A172 (cell line): Measurements from ENCODE around the gene TRMT10A. TPM values are rescaled to one million over a fixed set of nuclear protein-coding genes. Genes with fewer than 3 reads are reported as not detected.
"Not testable (repeated sequence)": the region's sequence is repeated elsewhere in the genome, so short reads cannot be mapped to it uniquely, and the experiment has no call there.

Experiments used
- DNase-seq: peaks from one replicate; pipeline ENCODE4 v3.0.0-alpha.2; 2015; ENCODE audit warnings: low spot score
- total RNA-seq: library from RNA; depleted of rRNA; stranded (reverse); fragments of >200 nt; shearing (Covaris generic); gene quantifications from 2 replicates; pipeline ENCODE4 v1.2.3, GENCODE V29; 2014; rRNA removed

TRMT10A gene
- total RNA-seq, 1 experiment from 2014 or later = 17.0 TPM

DNA sequence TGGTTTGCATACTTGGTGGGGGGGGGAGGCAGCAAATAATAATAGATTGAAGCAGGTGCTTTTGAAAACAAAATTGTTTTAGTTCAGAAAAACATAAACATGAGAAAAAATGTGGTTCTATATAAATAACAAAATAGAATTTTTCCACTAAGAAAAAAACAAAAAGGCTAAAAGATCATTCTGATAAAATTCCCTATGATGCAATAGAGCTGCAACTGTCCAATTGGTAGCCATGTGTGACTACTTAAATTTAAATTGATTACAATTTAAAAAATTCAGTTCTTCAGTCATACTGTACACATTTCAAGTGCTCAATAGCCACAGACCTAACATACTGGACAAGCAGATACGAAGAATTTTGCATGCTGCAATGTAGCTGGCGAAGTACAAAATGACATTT, 11.0 kb downstream of the TRMT10A start:
- no peak for DNase-seq

DNA sequence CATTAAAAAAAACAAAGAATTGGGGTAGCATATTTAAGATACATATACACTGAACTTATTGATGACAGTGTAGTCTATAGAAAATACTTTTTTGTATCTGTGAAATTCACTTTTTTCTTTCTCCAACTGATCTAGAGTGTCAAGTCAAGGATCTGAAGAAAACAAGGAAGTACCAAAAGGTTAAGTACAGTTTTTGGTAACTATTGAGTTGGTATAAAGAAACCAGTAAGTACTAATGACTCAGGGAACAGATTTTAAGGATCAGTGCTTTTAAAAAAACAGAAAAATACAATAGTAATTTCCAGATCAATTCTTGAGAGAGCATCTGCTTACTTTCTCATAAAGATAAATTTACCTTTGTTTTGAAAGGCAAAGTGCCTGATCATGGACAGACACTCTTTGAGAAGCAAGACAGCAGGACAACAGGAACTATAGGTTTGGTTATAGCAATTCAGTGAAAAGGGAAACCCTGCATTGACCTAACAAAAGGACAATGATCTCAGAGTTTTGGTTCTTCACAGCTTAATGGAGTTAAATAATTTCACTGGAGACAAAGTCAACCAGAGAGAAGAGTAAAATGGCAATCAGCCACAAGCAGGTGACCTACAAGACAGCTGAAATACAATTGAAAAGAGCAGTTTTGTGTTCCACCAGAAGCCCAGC, 23.4 kb downstream of the TRMT10A start:
- no peak for DNase-seq

DNA sequence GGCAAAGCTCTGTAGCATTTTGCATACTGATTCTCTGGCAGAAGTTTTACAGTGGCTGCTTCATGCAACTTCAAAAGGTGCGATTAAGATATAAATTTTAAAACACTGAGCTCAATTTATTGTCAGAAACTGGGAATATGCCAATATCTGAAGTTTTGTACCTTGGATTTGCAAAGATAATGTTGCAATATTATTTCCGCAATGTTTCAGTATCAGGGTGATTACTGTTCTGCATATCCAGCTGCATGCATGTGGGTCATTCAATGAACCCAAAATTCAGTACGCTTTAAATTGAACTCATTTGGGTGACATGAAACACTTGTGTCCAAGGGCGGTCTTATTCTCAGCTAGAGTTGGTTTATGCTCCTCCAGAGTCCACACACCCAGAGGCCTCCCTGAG, 26.2 kb downstream of the TRMT10A start:
- no peak for DNase-seq

DNA sequence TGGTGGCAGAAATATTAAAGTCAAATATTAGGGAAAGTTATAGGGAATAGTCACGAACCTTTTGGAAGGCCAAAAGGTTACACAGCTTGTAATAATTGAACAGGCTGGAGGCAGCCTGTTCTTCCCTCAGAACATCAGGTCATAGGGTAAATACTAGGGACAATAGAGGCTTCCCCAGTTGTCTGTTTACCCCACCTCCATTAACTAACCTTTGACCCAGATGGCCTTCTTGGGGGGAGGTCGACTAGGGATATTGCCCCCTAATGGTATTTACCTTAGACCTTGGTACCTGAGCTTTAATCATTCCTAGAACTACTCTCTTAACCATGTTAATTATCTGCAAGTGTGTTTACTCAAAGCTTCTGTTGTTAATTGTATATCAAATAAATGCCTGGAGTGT, 27.0 kb downstream of the TRMT10A start:
- no peak for DNase-seq

DNA sequence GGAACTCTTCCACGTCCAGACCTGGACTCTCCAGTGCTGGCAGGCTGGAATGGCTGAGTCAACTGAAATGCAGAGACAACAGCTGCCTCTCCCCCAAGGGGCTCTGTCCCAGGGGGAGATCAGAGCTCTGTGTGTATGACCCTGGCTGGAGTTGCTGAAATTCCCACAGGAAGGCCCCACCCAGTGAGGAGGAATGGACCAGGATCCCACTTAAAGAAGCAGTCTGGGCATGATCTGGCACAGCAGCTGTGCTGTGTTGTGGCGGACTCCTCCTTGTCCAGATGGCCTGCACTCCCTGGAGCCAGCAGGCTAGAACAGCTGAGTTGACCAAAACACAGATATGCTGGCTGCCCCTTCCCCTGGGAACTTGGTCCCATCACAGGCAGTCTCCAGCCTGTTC, 27.6 kb downstream of the TRMT10A start:
- DNase-seq = no peak

DNA sequence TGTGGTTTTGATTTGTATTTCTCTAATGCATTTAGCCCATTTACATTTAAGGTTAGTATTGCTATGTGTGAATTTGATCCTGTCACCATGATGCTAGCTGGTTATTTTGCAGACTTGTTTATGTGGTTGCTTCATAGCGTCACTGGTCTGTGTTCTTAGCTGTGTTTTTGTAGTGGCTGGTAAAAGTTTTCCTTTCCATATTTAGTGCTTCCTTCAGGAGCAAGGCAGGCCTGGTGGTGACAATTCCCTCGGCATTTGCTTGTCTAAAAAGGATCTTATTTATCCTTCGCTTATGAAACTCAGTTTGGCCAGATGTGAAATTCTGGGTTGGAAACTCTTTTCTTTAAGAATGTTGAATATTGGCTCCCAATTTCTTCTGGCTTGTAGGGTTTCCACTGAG, 29.1 kb downstream of the TRMT10A start:
- DNase-seq = not testable (repeated sequence)

DNA sequence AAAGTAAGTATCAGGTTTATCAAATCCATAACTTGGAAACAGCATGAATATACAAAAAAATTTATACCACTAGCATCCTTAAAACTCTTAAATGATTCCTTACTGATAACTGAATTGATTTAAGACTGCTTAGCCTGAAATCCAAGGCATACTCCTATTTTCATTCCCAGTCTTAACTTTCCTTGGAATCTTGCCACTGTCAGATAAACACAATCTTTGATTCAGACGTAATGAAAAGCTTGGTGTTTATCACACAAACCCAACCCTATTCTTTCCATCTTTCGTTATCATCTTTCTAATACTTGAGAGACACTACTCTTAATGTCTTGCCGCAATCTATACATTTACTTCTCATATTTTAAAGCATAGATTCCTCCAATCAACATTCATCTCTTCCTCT, 33.9 kb downstream of the TRMT10A start:
- DNase-seq = no peak

DNA sequence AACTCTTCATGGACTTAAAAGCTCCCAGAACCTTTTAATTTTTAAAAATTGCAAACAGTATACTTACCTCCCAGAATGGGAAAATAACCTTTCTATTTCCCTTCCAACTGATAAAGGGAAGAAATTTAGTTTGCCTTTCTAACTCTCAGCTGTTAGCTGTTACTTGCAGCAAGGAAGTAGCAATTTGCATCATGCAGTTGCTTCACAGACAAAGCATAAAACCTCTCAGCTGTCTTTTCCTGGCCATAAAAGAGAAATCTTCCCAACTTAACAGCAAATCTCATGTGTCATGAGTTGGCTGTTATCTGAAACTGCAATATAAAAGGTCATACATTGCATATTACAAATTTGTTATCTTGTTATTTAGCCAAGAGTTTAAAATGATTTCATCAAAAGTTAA, 34.6 kb downstream of the TRMT10A start:
- DNase-seq = no peak

DNA sequence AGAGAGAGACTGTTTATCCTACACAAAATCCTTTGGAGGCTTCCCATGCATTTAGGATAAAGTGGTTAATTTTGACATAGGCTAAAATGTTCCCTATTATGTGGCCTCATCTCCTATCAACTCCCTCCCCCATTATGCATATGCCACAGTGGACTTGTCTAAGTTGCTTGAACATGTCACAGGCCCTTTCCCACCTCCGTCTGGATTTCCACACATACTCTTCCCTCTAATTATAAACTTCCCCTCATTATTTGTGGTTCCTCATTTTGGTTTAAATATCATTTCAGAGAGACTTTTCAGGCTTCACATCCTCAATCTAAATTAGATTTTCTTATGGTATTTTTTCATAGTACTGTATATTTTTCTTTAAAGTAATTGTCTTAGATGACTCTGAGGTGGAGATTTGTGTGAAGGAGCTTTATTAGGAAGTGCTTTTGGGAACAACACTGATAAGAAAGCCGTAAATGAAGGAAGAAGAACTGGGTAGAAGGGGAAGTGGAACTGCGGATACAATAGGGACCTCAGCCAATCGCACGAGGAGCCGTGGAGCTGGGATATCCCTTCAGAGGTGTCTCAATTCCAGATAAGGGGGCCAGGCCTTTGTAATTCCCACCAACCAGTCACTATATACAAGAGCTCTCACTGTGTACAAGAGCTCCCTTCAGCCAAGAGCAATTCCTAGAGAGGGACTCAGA, 45.1 kb downstream of the TRMT10A start:
- no peak for DNase-seq

DNA sequence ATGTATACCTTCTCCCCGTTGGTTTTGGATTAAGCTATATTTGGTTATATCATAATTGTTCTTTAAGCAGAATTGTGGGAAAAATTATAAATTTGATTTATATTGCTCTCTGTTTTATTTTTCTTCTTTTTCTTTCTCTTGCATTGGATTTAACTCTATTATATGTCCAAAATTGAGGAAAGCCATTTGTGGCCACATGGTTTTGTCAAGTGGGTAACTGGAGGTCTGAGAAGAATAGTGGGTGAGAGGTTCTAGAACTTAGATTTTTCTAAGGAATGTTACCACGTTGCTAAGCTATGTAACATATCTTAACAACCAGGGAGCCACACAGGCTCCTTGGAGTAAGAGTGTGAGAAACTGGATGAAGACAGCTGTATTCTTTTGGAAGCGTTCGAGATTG, 53.1 kb downstream of the TRMT10A start, which contains the start of gene C4orf17:
Gene C4orf17 (plus strand): TSS at position 301 of the 400 bp plus-strand sequence. CDS start 2,061 bp downstream, outside the sequence.
- no peak for DNase-seq

DNA sequence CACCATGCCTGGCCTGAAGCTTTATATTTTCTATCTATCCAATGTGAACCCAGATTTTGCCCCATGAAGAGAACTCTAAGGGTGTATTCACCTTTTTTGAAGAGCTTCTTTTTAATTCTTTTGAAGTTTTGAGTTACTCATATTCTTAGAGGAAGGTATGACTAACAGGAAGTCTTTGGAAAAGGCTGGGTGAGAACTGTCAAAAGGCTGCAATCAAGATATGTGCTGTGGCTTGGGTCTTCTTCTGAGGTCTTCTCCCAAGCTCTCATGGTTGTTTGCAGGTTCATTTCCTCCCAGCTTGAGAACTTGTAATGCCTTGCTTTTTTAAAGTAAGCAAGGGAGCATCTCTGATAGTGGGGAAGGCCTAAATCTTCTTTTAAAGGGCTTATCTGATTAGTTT, 56.1 kb downstream of the TRMT10A start:
- no peak for DNase-seq

DNA sequence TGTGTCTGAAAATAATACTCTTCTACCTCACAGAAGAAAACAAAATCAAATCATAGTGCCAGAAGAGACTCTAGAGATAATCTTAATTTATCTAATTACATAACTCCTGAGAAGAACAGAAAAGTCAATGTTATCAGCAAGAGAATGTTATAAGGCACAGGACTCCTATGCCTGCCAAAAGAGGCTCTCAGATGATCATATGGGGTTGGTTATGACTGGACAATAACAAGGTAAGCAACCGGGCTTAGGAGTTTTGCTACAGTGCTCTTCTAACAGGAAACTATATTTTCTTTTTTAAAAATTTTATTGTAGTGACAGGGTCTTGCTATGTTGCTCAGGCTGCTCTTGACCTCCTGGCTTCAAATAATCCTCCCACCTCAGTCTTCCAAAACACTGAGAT, 56.5 kb downstream of the TRMT10A start:
- no peak for DNase-seq

DNA sequence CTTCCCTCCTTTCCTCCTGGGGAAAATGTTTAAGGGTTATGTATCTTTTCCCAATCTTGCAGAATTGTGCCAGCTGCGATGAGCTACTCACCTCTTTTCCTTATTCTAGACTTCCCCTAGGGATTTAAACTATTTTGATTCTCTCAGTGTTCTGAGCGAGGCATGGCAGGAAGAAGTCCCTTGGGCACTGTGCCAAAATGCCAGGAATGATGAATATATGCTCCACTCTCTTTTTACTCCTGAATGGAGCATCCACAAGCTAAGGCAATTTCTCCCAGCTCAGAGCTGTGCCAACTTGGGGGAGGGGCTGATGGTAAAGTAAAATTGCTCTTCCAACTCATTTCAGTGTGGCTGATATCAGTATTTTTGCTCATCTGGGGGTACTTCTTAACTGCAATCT, 57.1 kb downstream of the TRMT10A start:
- DNase-seq = no peak

DNA sequence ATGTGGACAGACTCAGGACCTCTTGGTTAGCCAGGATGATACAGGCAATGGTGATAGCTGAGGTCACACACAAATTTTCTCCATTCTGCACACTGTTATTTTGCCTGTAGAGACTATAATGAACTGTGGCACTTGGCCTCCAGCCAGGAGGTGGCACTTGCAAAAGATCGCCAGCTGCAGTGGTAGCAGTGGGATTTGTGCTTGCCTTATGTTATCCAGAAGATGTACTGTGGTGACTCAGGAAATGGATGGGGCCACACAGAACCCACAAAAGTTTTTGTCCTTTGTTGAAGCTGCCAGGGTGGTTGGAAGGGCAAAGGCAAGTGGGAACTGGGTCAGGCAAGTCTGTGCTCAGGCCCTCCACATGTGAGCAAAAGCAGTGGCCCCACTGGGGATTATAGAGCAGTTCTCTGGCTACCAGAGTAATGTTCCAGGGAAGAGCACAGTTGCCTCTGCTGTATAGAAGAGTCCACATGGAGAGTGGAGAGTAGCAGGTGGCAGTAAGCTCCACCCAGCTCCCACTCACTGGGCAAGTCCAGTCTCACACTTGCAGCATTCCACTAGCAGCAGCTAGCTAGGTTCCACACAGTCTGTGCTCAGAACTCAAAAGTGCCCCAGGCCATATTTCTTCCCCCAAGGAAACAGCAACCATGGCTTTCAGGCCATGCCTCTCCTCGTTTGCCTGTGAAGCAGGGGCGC, 58.9 kb downstream of the TRMT10A start:
- no peak for DNase-seq

Other genes starting within 250 kb of the TRMT10A start
- gene ADH1B, start 242.6 kb downstream of the TRMT10A start, total RNA-seq = not detected in 2 replicates
- gene ADH1C, start 211.3 kb downstream of the TRMT10A start, total RNA-seq = 0.05 TPM in 1 of 2 replicates, not detected in the other
- not detected in 2 replicates for gene ADH7, start 128.7 kb downstream of the TRMT10A start, total RNA-seq
- not detected in 2 replicates for gene C4orf17, start 53.0 kb downstream of the TRMT10A start, total RNA-seq
- 0.65 TPM in 1 of 2 replicates, not detected in the other for gene MTTP, start 10.8 kb upstream of the TRMT10A start, total RNA-seq
- 0.29 TPM in 1 of 2 replicates, not detected in the other for gene C4orf54, start 93.8 kb upstream of the TRMT10A start, total RNA-seq